SK-N-MC (cell line): ENCODE measurements around the gene CCDC198.

ENCODE experiments used
- EZH2 ChIP-seq: fragments of 200-600 bp; sonication (generic); IDR thresholded peaks from one replicate; pipeline ENCODE4 v1.6.1; 2017; ENCODE audit warnings: antibody characterized with exemption
- FOXP2 ChIP-seq: optimal IDR thresholded peaks from 2 replicates; pipeline ENCODE3; 2011; ENCODE audit warnings: mild to moderate bottlenecking, moderate library complexity; ENCODE audit not compliant: insufficient read depth; ENCODE audit errors: extremely low read length, control extremely low read depth
- POLR2AphosphoS5 ChIP-seq: IDR thresholded peaks from 2 replicates; pipeline ENCODE4 v1.6.1; 2012; ENCODE audit warnings: mild to moderate bottlenecking, low read depth, low read length, borderline replicate concordance

- TF ChIP-seq POLR2AphosphoS5 (no peak), EZH2 (no peak), FOXP2 (no peak)
Observed at GRCh38 chr14:57420033-57420432, 73.6 kb downstream of the CCDC198 start.
